Body of pancreas (tissue), 4 donors: ENCODE data around the gene USHBP1. TPM values are rescaled to one million over a fixed set of nuclear protein-coding genes. Genes with fewer than 3 reads are reported as not detected.

Experiments used
- ATAC-seq: fragments of 150-250 bp; one replicate; pipeline ENCODE4 v1.9.1; 2016
- DNase-seq, 4 donors: peaks; one replicate each; pipeline ENCODE4 v3.0.0-alpha.2; 2019
- H3K27ac ChIP-seq, 4 donors: fragments of 200-600 bp; sonication (generic); 1 replicate in 3 of 4; 2 replicates in 1 of 4; pipeline versions ENCODE4 v1.5.1 to v1.6.1; 2016 to 2019; ENCODE audit warnings: mild to moderate bottlenecking in 1 of 4, mixed read lengths in 1 of 4, moderate library complexity in 1 of 4
- H3K27me3 ChIP-seq, 2 donors: fragments of 200-600 bp; sonication (generic); one replicate each; pipeline ENCODE4 v1.6.0; 2016; ENCODE audit warnings: mild to moderate bottlenecking in 1 of 2
- H3K36me3 ChIP-seq, 2 donors: fragments of 200-600 bp; sonication (generic); replicated peaks in 1 of 2; 2 replicates each; pipeline ENCODE4 v1.5.1; 2016; ENCODE audit warnings: low read depth in 2 of 2; ENCODE audit not compliant: insufficient read depth in 1 of 2
- H3K4me1 ChIP-seq: fragments of 200-600 bp; sonication (generic); one replicate; pipeline ENCODE4 v1.6.0; 2016
- H3K4me3 ChIP-seq, 2 donors: fragments of 200-600 bp; sonication (generic); 1 replicate in 1 of 2; 2 replicates in 1 of 2; pipeline ENCODE4 v1.5.1; 2016 to 2019
- H3K9me3 ChIP-seq, 3 donors: fragments of 200-600 bp; sonication (generic); 1 replicate in 2 of 3; 2 replicates in 1 of 3; pipeline ENCODE4 v1.5.1; 2016
- CTCF ChIP-seq, 7 experiments: fragments of 450-650 bp in 4 of 7; fragments of 200-600 bp in 3 of 7; sonication (generic) in 3 of 7; IDR thresholded peaks; one replicate each; pipeline ENCODE4 v1.5.1; 2016 to 2019; ENCODE audit warnings: antibody characterized with exemption in 7 of 7
- POLR2A ChIP-seq, 3 donors: fragments of 450-650 bp; IDR thresholded peaks; one replicate each; pipeline ENCODE4 v1.6.1; 2016; ENCODE audit warnings: antibody characterized with exemption in 3 of 3, mild to moderate bottlenecking in 2 of 3
- WGBS, 2 donors: methylation state at CpG; one replicate each; pipeline ENCODE4 v1.1.5; 2017; 5-methylcytosine and 5-hydroxymethylcytosine counted together
- intact Hi-C: fragments of 100-400 bp; cut with DNase I; formaldehyde crosslinking; loops from one replicate; pipeline ENCODE4 v1.15.1; 2023
- total RNA-seq, 2 donors: library from RNA; depleted of rRNA; stranded (reverse); fragments of >200 nt; gene quantifications; one replicate each; pipeline ENCODE4 v1.1.0, GENCODE V29; 2016

The USHBP1 gene
- total RNA-seq, 2 donors from 2014 or later = 9.2 to 10.4 TPM

DNA sequence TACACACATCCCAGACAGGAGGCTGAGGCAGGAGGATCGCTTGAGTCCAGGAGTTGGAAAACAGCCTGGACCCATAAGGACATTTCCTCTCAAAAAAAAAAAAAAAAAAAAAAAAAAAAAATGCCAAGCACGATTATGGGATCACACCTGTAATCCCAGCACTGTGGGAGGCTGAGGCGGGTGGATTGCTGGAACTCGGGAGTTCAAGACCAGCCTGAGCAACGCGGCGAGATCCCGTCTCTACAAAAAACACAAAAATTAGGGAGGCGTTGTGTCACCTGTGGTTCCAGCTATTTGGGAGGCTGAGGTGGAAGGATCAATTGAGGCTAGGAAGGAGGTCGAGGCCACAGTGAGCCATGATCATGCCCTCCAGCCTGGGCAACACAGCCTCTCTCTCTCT, 39.5 kb downstream of the USHBP1 start:
- H3K4me1 ChIP-seq = peaks cover 28% of the 10 kb centered on the region
- H3K4me3 ChIP-seq = no peak overlapping the region
- H3K27me3 ChIP-seq = no peaks in the 10 kb centered on the region
- DNase-seq (no peak), ATAC-seq (no peak)
- 70 to 78% methylated on average over 10 of the region's 10 CpGs for WGBS, 2 donors
- intact Hi-C loops = no loop called here
- TF ChIP-seq POLR2A (IDR thresholded peaks at IDR 0.05) (no peak), CTCF (IDR thresholded peaks at IDR 0.05) (no peak)
- H3K9me3 ChIP-seq = no peaks in the 10 kb centered on the region
- H3K36me3 ChIP-seq = no peaks in the 10 kb centered on the region
- H3K27ac ChIP-seq = no peak overlapping the region

GRCh38 chr19:17220207-17220758, 44.3 kb downstream of the USHBP1 start:
- H3K27ac ChIP-seq = no peak overlapping the region
- intact Hi-C loops = no loop called here
- DNase-seq (peak in 2 of 4 donors; percentile 36 to 64), ATAC-seq (no peak)
- H3K36me3 ChIP-seq = peaks cover 7 to 10% of the 10 kb centered on the region in 2 donors
- H3K4me1 ChIP-seq = peaks cover 19% of the 10 kb centered on the region
- WGBS, 2 donors = 34 to 43% methylated on average over 9 to 13 of the region's 14 CpGs
- H3K27me3 ChIP-seq = no peaks in the 10 kb centered on the region
- TF ChIP-seq POLR2A (IDR thresholded peaks at IDR 0.05) = no peak
- TF ChIP-seq CTCF (IDR thresholded peaks at IDR 0.05) = no peak
- no peaks in the 10 kb centered on the region for H3K9me3 ChIP-seq
- no peak overlapping the region for H3K4me3 ChIP-seq

GRCh38 chr19:17219286-17219685, 45.3 kb downstream of the USHBP1 start:
- WGBS, 2 donors = 90 to 93% methylated on average over 7 to 8 of the region's 8 CpGs
- TF ChIP-seq CTCF (IDR thresholded peaks at IDR 0.05) (no peak), POLR2A (IDR thresholded peaks at IDR 0.05) (no peak)
- intact Hi-C loops = loop anchor here (10.0 kb wide), 1 partner anchor 144 kb away; the partner anchor contains the start of genes HAUS8 and MYO9B
- DNase-seq (no peak), ATAC-seq (no peak)
- H3K4me1 ChIP-seq = peaks cover 24% of the 10 kb centered on the region
- H3K36me3 ChIP-seq = peaks cover 7 to 10% of the 10 kb centered on the region in 2 donors
- H3K4me3 ChIP-seq = no peak overlapping the region
- no peaks in the 10 kb centered on the region for H3K27me3 ChIP-seq
- H3K27ac ChIP-seq = no peak overlapping the region
- no peaks in the 10 kb centered on the region for H3K9me3 ChIP-seq

- DNase-seq (peak in 1 of 4 donors; percentile 39), ATAC-seq (no peak)
- intact Hi-C loops = loop anchor here (10.0 kb wide), 1 partner anchor 141 kb away; the partner anchor contains the start of genes HAUS8 and MYO9B
- Histone ChIP-seq H3K27me3 (no peaks in the 10 kb centered on the region), H3K4me3 (peak overlapping the region in 1 of 2 donors; percentile 59), H3K4me1 (peaks cover 25% of the 10 kb centered on the region), H3K9me3 (no peaks in the 10 kb centered on the region), H3K27ac (peak overlapping the region in 1 of 4 donors; percentile 98), H3K36me3 (peaks cover 7 to 10% of the 10 kb centered on the region in 2 donors)
- 65 to 74% methylated on average over 10 to 13 of the region's 13 CpGs for WGBS, 2 donors
- TF ChIP-seq POLR2A (IDR thresholded peaks at IDR 0.05) (no peak), CTCF (IDR thresholded peaks at IDR 0.05) (no peak)
Observed at GRCh38 chr19:17216058-17216670, 48.4 kb downstream of the USHBP1 start.
